ENCODE results near the gene SH2D7.
A peak's percentile ranks its signal among the peaks of the same experiment; 100 is the strongest.

The SH2D7 gene

GRCh38 chr15:78092261-78093041, at the start of gene SH2D7:
Gene SH2D7 (plus strand): TSS chr15:78092561. CDS start chr15:78092585, 24 bp downstream.
- DNase-seq, result no peak

GRCh38 chr15:78044407-78045155, 47.8 kb upstream of the SH2D7 start:
- DNase-seq, result no peak

GRCh38 chr15:78045189-78045588, 47.2 kb upstream of the SH2D7 start:
- DNase-seq, result no peak

GRCh38 chr15:78046796-78047341, 45.5 kb upstream of the SH2D7 start:
- no peak for DNase-seq

- no peak for DNase-seq
Measured at GRCh38 chr15:78047761-78048627, 44.4 kb upstream of the SH2D7 start.

- no peak for DNase-seq
Measured at GRCh38 chr15:78048628-78048920, 43.8 kb upstream of the SH2D7 start.

GRCh38 chr15:78049691-78050440, 42.5 kb upstream of the SH2D7 start:
- DNase-seq, result peak; percentile 55 to 56

- no peak for DNase-seq
Measured at GRCh38 chr15:78050441-78050809, 41.9 kb upstream of the SH2D7 start.

GRCh38 chr15:78050826-78051225, 41.5 kb upstream of the SH2D7 start:
- DNase-seq, result peak; percentile 44 to 58

- no peak for DNase-seq
Measured at GRCh38 chr15:78051596-78051995, 40.8 kb upstream of the SH2D7 start.

GRCh38 chr15:78052001-78052401, 40.4 kb upstream of the SH2D7 start:
- no peak for DNase-seq

GRCh38 chr15:78052545-78052944, 39.8 kb upstream of the SH2D7 start:
- DNase-seq, result no peak

- no peak for DNase-seq
Measured at GRCh38 chr15:78054518-78054917, 37.8 kb upstream of the SH2D7 start.

- no peak for DNase-seq
Measured at GRCh38 chr15:78054966-78055365, 37.4 kb upstream of the SH2D7 start.

- no peak for DNase-seq
Measured at GRCh38 chr15:78055919-78056713, 36.2 kb upstream of the SH2D7 start.

- DNase-seq, result no peak
Measured at GRCh38 chr15:78056714-78057269, 35.6 kb upstream of the SH2D7 start.

GRCh38 chr15:78057803-78058202, 34.6 kb upstream of the SH2D7 start:
- DNase-seq, result no peak

- DNase-seq, result no peak
Measured at GRCh38 chr15:78058401-78058935, 33.9 kb upstream of the SH2D7 start.

GRCh38 chr15:78059110-78059839, 33.1 kb upstream of the SH2D7 start:
- DNase-seq, result no peak

- no peak for DNase-seq
Measured at GRCh38 chr15:78060232-78060631, 32.1 kb upstream of the SH2D7 start.
